HepG2 (cell line): ENCODE results near the gene PSKH1. TPM values are rescaled to one million over a fixed set of nuclear protein-coding genes. Genes with fewer than 3 reads are reported as not detected.
A peak's percentile ranks its signal among the peaks of the same experiment; 100 is the strongest.

Experiments
- AGO2 ChIP-seq: fragments of 200-400 bp; formaldehyde crosslinking; optimal IDR thresholded peaks from 2 replicates; pipeline ENCODE3; 2017; ENCODE audit warnings: mild to moderate bottlenecking, low read depth, low read length, moderate library complexity
- CHD4 ChIP-seq: fragments of 200-600 bp; sonication (generic); IDR thresholded peaks from 2 replicates; pipeline ENCODE4 v1.7.0; 2017; ENCODE audit warnings: mild to moderate bottlenecking, low read length, borderline replicate concordance
- KLF9 ChIP-seq: IDR thresholded peaks from 2 replicates; pipeline ENCODE4 v1.6.1; 2016; ENCODE audit warnings: low read depth
- MTF1 ChIP-seq: sonication (generic); formaldehyde crosslinking; IDR thresholded peaks from 2 replicates; pipeline ENCODE4 v1.5.0; 2020; ENCODE audit warnings: missing genetic modification reagents
- NFATC3 ChIP-seq: sonication (generic); formaldehyde crosslinking; IDR thresholded peaks from 2 replicates; pipeline ENCODE4 v1.5.1; 2020; ENCODE audit warnings: mild to moderate bottlenecking, missing genetic modification reagents
- RBM22 ChIP-seq: fragments of 200-400 bp; formaldehyde crosslinking; optimal IDR thresholded peaks from 2 replicates; pipeline ENCODE3; 2017; ENCODE audit warnings: mild to moderate bottlenecking, low read length, moderate library complexity
- REL ChIP-seq: sonication (generic); formaldehyde crosslinking; conservative IDR thresholded peaks from 2 replicates; pipeline ENCODE4 v1.8.0; 2022; ENCODE audit warnings: mild to moderate bottlenecking, missing genetic modification reagents, moderate library complexity
- RELA ChIP-seq: sonication (generic); formaldehyde crosslinking; IDR thresholded peaks from 2 replicates; pipeline ENCODE4 v1.4.0; 2020; ENCODE audit warnings: missing genetic modification reagents
- TGIF2 ChIP-seq: IDR thresholded peaks from 2 replicates; pipeline ENCODE4 v1.6.1; 2016; ENCODE audit warnings: control low read depth, missing compliant biosample characterization
- TIGD3 ChIP-seq: sonication (generic); formaldehyde crosslinking; IDR thresholded peaks from 2 replicates; pipeline ENCODE4 v1.5.1; 2020; ENCODE audit warnings: mild to moderate bottlenecking, missing genetic modification reagents, borderline replicate concordance
- YEATS4 ChIP-seq: sonication (generic); formaldehyde crosslinking; IDR thresholded peaks from 2 replicates; pipeline ENCODE4 v1.4.0; 2020; ENCODE audit warnings: missing genetic modification reagents, borderline replicate concordance
- ZBTB2 ChIP-seq: sonication (generic); formaldehyde crosslinking; IDR thresholded peaks from 2 replicates; pipeline ENCODE4 v1.8.0; 2022; ENCODE audit warnings: low read depth, missing genetic modification reagents
- ZBTB34 ChIP-seq: sonication (generic); formaldehyde crosslinking; IDR thresholded peaks from 2 replicates; pipeline ENCODE4 v1.8.0; 2022; ENCODE audit warnings: mild to moderate bottlenecking, missing genetic modification reagents
- ZMYM2 ChIP-seq: sonication (generic); formaldehyde crosslinking; IDR thresholded peaks from 2 replicates; pipeline ENCODE4 v1.8.0; 2022; ENCODE audit warnings: mild to moderate bottlenecking, missing genetic modification reagents
- ZNF263 ChIP-seq: sonication (generic); formaldehyde crosslinking; IDR thresholded peaks from 2 replicates; pipeline ENCODE4 v1.4.0; 2020; ENCODE audit warnings: missing genetic modification reagents
- ZNF33B ChIP-seq: sonication (generic); formaldehyde crosslinking; IDR thresholded peaks from 2 replicates; pipeline ENCODE4 v1.5.1; 2020; ENCODE audit warnings: mild to moderate bottlenecking, missing genetic modification reagents
- ZNF382 ChIP-seq: sonication (generic); formaldehyde crosslinking; IDR thresholded peaks from 2 replicates; pipeline ENCODE4 v1.5.0; 2020; ENCODE audit warnings: missing genetic modification reagents, mild to moderate bottlenecking, borderline replicate concordance
- ZNF562 ChIP-seq: sonication (generic); formaldehyde crosslinking; IDR thresholded peaks from 2 replicates; pipeline ENCODE4 v1.8.0; 2022; ENCODE audit warnings: missing genetic modification reagents, borderline replicate concordance
- ZNF670 ChIP-seq: sonication (generic); formaldehyde crosslinking; IDR thresholded peaks from 2 replicates; pipeline ENCODE4 v1.8.0; 2022; ENCODE audit warnings: mild to moderate bottlenecking, missing genetic modification reagents, borderline replicate concordance
- ZNF678 ChIP-seq: sonication (generic); formaldehyde crosslinking; IDR thresholded peaks from 2 replicates; pipeline ENCODE4 v1.4.0; 2020; ENCODE audit warnings: mild to moderate bottlenecking, missing genetic modification reagents
- ZNF687 ChIP-seq: sonication (generic); formaldehyde crosslinking; IDR thresholded peaks from 2 replicates; pipeline ENCODE4 v1.5.1; 2020; ENCODE audit warnings: mild to moderate bottlenecking, missing genetic modification reagents, moderate library complexity
- polyA plus RNA-seq, 8 experiments: library from polyadenylated mRNA; depleted of rRNA in 3 of 8; stranded (reverse) in 7 of 8; unstranded in 1 of 8; fragments of >200 nt; fragmentation: Illumina TruSeq in 4 of 8; extraction: Trizol in 4 of 8; gene quantifications; 2 replicates each; pipeline versions ENCODE4 v1.2.1 to v1.2.3, GENCODE V29; 2011 to 2016; ENCODE audit warnings: low read depth in 4 of 8, missing spikeins in 1 of 8, mixed read lengths in 1 of 8; ENCODE audit not compliant: insufficient read depth in 1 of 8
- total RNA-seq, 5 experiments: library from RNA; depleted of rRNA; stranded (reverse); fragments of >200 nt; fragmentation: Illumina TruSeq; extraction: Trizol; gene quantifications; 2 replicates each; pipeline ENCODE4 v1.2.3, GENCODE V29; 2016; ENCODE audit warnings: low read depth in 1 of 5

Gene PSKH1
- total and polyA plus RNA-seq, 2 of the 13 experiments (the other 11 are each of a cell fraction or from before 2014, with no cell fraction given): 8.4 to 19.1 TPM

- TF ChIP-seq ZNF382 (no peak), ZMYM2 (CRISPR knock-in tag) (peak; percentile 59), CHD4 (no peak; the same call in 1 of the 2 replicates), ZBTB2 (CRISPR knock-in tag) (peak; percentile 94), ZNF562 (CRISPR knock-in tag) (no peak), NFATC3 (CRISPR knock-in tag) (0 out of 2 replicates have a peak, but pooled peaks have one; percentile 31), ZBTB34 (CRISPR knock-in tag) (peak; percentile 81; the same call in 1 of the 2 replicates), REL (CRISPR knock-in tag) (no peak), ZNF263 (CRISPR knock-in tag) (no peak), ZNF33B (CRISPR knock-in tag) (peak; percentile 93), MTF1 (no peak; the same call in 1 of the 2 replicates), TIGD3 (CRISPR knock-in tag) (0 out of 2 replicates have a peak, but pooled peaks have one; percentile 41), RBM22 (peak; percentile 48), ZNF687 (CRISPR knock-in tag) (peak; percentile 96), ZNF670 (CRISPR knock-in tag) (peak; percentile 72; the same call in 1 of the 2 replicates), TGIF2 (CRISPR knock-in tag) (peak; percentile 63; the same call in 1 of the 2 replicates), AGO2 (peak; percentile 83), YEATS4 (CRISPR knock-in tag) (peak; percentile 84), ZNF678 (CRISPR knock-in tag) (0 out of 2 replicates have a peak, but pooled peaks have one; percentile 63), RELA (CRISPR knock-in tag) (0 out of 2 replicates have a peak, but pooled peaks have one; percentile 19), KLF9 (CRISPR knock-in tag) (peak; percentile 60; the same call in 1 of the 2 replicates)
Measured at GRCh38 chr16:67846320-67847063, 46.6 kb upstream of the PSKH1 start, which contains the start of gene NUTF2 (continued).
